ENCODE data around the gene STK10.

Gene STK10

GRCh38 chr5:172052450-172053236 lies 135.4 kb downstream of the STK10 start:
- ATAC-seq = peak; percentile 80
- TF ChIP-seq BACH2 (CRISPR knock-in tag; IDR thresholded peaks at IDR 0.05; ENCODE audit: borderline replicate concordance) (no peak), ZNF8 (CRISPR knock-in tag; IDR thresholded peaks at IDR 0.05) (no peak), CREB5 (CRISPR knock-in tag; IDR thresholded peaks at IDR 0.05; ENCODE audit: low read depth) (no peak)

- TF ChIP-seq SNAI2 (CRISPR knock-in tag; IDR thresholded peaks at IDR 0.05) (no peak), ARNTL (CRISPR knock-in tag; IDR thresholded peaks at IDR 0.05; ENCODE audit: borderline replicate concordance, low read depth) (no peak)
- ATAC-seq = no peak
Measured at GRCh38 chr5:172051643-172052339, 136.2 kb downstream of the STK10 start.

GRCh38 chr5:172050080-172050479 lies 137.9 kb downstream of the STK10 start:
- ATAC-seq = no peak
- no peak for TF ChIP-seq SNAI2 (CRISPR knock-in tag; IDR thresholded peaks at IDR 0.05)
- no peak for TF ChIP-seq ESRRG (CRISPR knock-in tag; IDR thresholded peaks at IDR 0.05)
- TF ChIP-seq ARNTL (CRISPR knock-in tag; IDR thresholded peaks at IDR 0.05; ENCODE audit: borderline replicate concordance, low read depth) = no peak
- TF ChIP-seq CSRNP3 (CRISPR knock-in tag; IDR thresholded peaks at IDR 0.05) = no peak
- no peak for TF ChIP-seq BACH2 (CRISPR knock-in tag; IDR thresholded peaks at IDR 0.05; ENCODE audit: borderline replicate concordance)
- TF ChIP-seq TCF4 (CRISPR knock-in tag; IDR thresholded peaks at IDR 0.05; ENCODE audit: borderline replicate concordance) = no peak
- TF ChIP-seq ZFP3 (CRISPR knock-in tag; IDR thresholded peaks at IDR 0.05) = no peak
- no peak for TF ChIP-seq TOX (CRISPR knock-in tag; IDR thresholded peaks at IDR 0.05; ENCODE audit: borderline replicate concordance)
- no peak for TF ChIP-seq PATZ1 (CRISPR knock-in tag; IDR thresholded peaks at IDR 0.05; ENCODE audit: borderline replicate concordance)
- TF ChIP-seq TSHZ2 (CRISPR knock-in tag; IDR thresholded peaks at IDR 0.05) = no peak
- no peak for TF ChIP-seq ISL1 (CRISPR knock-in tag; IDR thresholded peaks at IDR 0.05)
- no peak for TF ChIP-seq RARB (CRISPR knock-in tag; IDR thresholded peaks at IDR 0.05)

GRCh38 chr5:172049226-172049796 lies 138.7 kb downstream of the STK10 start:
- no peak for ATAC-seq
- no peak for TF ChIP-seq ZNF8 (CRISPR knock-in tag; IDR thresholded peaks at IDR 0.05)
- TF ChIP-seq ZNF565 (CRISPR knock-in tag; conservative IDR thresholded peaks at IDR 0.05; ENCODE audit: low read depth) = no peak
- no peak for TF ChIP-seq TSHZ2 (CRISPR knock-in tag; IDR thresholded peaks at IDR 0.05)
- no peak for TF ChIP-seq OSR1 (CRISPR knock-in tag; IDR thresholded peaks at IDR 0.05)
- TF ChIP-seq POU6F1 (CRISPR knock-in tag; IDR thresholded peaks at IDR 0.05; ENCODE audit: borderline replicate concordance, low read depth) = no peak
- TF ChIP-seq TCF4 (CRISPR knock-in tag; IDR thresholded peaks at IDR 0.05; ENCODE audit: borderline replicate concordance) = no peak
- TF ChIP-seq PPARA (CRISPR knock-in tag; IDR thresholded peaks at IDR 0.05; ENCODE audit: borderline replicate concordance) = no peak
- no peak for TF ChIP-seq BACH2 (CRISPR knock-in tag; IDR thresholded peaks at IDR 0.05; ENCODE audit: borderline replicate concordance)
- no peak for TF ChIP-seq RARB (CRISPR knock-in tag; IDR thresholded peaks at IDR 0.05)
